ENCODE data around the gene SMPD2.
"Not testable (repeated sequence)": the region's sequence is repeated elsewhere in the genome, so short reads cannot be mapped to it uniquely, and the experiment has no call there.

SMPD2 gene

GRCh38 chr6:109447087-109447486 lies 6.6 kb downstream of the SMPD2 start:
- DNase-seq: no peak

- DNase-seq: peak in 1 of 2 donors; percentile 37
Observed at GRCh38 chr6:109447878-109448555, 7.5 kb downstream of the SMPD2 start.

GRCh38 chr6:109448615-109449014 lies 8.1 kb downstream of the SMPD2 start:
- no peak for DNase-seq

- DNase-seq: no peak
Observed at GRCh38 chr6:109449064-109449794, 8.7 kb downstream of the SMPD2 start.

GRCh38 chr6:109449795-109450673 lies 9.5 kb downstream of the SMPD2 start:
- DNase-seq: peak; percentile 44 to 48

- no peak for DNase-seq
Observed at GRCh38 chr6:109450801-109451200, 10.3 kb downstream of the SMPD2 start.

- no peak for DNase-seq
Observed at GRCh38 chr6:109451376-109451775, 10.9 kb downstream of the SMPD2 start.

GRCh38 chr6:109452181-109452580 lies 11.7 kb downstream of the SMPD2 start:
- DNase-seq: no peak

GRCh38 chr6:109453156-109453555 lies 12.6 kb downstream of the SMPD2 start:
- DNase-seq: no peak

GRCh38 chr6:109453594-109454495 lies 13.3 kb downstream of the SMPD2 start:
- DNase-seq: no peak

GRCh38 chr6:109454496-109455436 lies 14.2 kb downstream of the SMPD2 start:
- DNase-seq: peak; percentile 77 to 88

GRCh38 chr6:109455437-109456110 lies 15.1 kb downstream of the SMPD2 start, which contains the start of gene MICAL1:
TSS of gene MICAL1 (minus strand) at chr6:109455772. CDS start at chr6:109454196, 1,576 bp downstream.
- peak; percentile 80 to 87 for DNase-seq

- no peak for DNase-seq
Observed at GRCh38 chr6:109456111-109456583, 15.6 kb downstream of the SMPD2 start.

GRCh38 chr6:109456710-109457561 lies 16.4 kb downstream of the SMPD2 start:
- DNase-seq: no peak

- no peak for DNase-seq
Observed at GRCh38 chr6:109457562-109457996, 17.1 kb downstream of the SMPD2 start.

- peak; percentile 57 to 58 for DNase-seq
Observed at GRCh38 chr6:109458774-109459531, 18.4 kb downstream of the SMPD2 start.

- DNase-seq: no peak
Observed at GRCh38 chr6:109460161-109460829, 19.8 kb downstream of the SMPD2 start.

GRCh38 chr6:109461205-109461604 lies 20.7 kb downstream of the SMPD2 start:
- DNase-seq: not testable (repeated sequence)
